ENCODE data around the gene HPN.
"Not testable (repeated sequence)": the region's sequence is repeated elsewhere in the genome, so short reads cannot be mapped to it uniquely, and the experiment has no call there.

The HPN gene

DNA sequence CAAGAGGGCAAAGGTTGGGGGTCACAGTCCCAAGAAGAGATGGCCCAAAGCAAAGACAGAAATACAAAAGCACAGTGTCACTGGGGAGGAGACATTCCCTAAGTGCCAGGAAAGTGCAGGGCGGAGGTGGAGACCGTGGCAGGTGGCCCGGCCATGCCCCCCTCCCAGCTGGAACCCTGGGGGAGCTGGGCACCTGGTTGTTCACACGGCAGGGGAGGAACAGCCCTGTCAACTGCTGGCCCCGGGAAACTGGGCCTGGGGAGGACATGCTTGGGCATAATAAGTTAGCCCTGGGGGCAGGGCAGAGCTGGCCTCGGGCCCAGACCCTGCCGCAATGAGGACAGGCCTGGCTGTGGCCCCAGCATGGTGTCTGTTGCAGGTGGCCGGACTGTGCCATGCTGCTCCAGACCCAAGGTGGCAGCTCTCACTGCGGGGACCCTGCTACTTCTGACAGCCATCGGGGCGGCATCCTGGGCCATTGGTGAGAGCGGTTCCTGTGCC is 7.4 kb downstream of the HPN start:
- H3K4me3 ChIP-seq (ENCODE audit: low read depth, low read length) = no peak overlapping the region
- peak; percentile 50 for DNase-seq (ENCODE audit: low read depth)
- TF ChIP-seq, protein P1, sequence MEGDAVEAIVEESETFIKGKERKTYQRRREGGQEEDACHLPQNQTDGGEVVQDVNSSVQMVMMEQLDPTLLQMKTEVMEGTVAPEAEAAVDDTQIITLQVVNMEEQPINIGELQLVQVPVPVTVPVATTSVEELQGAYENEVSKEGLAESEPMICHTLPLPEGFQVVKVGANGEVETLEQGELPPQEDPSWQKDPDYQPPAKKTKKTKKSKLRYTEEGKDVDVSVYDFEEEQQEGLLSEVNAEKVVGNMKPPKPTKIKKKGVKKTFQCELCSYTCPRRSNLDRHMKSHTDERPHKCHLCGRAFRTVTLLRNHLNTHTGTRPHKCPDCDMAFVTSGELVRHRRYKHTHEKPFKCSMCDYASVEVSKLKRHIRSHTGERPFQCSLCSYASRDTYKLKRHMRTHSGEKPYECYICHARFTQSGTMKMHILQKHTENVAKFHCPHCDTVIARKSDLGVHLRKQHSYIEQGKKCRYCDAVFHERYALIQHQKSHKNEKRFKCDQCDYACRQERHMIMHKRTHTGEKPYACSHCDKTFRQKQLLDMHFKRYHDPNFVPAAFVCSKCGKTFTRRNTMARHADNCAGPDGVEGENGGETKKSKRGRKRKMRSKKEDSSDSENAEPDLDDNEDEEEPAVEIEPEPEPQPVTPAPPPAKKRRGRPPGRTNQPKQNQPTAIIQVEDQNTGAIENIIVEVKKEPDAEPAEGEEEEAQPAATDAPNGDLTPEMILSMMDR (IDR thresholded peaks at IDR 0.05; ENCODE audit: control insufficient read depth, extremely low read depth, insufficient read depth) = no peak

DNA sequence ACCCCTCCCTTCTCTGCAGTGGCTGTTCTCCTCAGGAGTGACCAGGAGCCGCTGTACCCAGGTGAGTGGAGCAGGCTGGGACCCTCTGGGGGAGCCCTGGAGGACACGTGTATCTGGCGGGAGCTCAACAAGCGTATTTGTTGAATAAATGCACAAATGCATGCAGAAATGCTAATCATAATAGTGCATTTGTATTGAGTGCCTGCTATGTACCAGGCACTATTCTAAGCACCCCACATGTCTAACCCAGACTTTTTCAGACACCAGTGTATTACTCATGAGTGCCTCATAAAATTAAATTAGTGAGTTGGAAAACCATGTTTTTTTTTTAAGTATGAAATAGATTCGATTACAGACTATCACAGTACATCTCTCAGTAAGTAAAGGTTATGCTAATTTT is 7.9 kb downstream of the HPN start:
- no peak for DNase-seq (ENCODE audit: low read depth)
- no peak overlapping the region for H3K4me3 ChIP-seq (ENCODE audit: low read depth, low read length)
- TF ChIP-seq, protein P1 (IDR thresholded peaks at IDR 0.05; ENCODE audit: control insufficient read depth, extremely low read depth, insufficient read depth) = no peak

DNA sequence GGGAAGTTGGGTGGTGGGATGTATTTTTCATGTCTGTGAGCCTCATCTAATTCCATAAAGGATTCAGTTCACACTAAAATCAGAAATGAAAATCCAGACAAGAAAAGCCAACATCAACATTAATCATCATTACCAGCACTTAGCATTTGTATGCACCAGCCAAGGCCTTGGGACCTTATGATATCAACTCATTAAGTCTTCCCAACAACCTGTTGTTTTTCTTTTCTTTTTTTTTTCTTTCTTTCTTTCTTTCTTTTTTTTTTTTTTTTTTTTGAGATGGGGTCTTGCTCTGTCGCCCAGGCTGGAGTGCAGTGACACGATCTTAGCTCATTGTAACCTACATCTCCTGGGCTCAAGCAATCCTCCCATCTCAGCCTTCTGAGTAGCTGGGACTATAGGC is 9.1 kb downstream of the HPN start:
- not testable (repeated sequence) for DNase-seq (ENCODE audit: low read depth); H3K4me3 ChIP-seq (ENCODE audit: low read depth, low read length)

DNA sequence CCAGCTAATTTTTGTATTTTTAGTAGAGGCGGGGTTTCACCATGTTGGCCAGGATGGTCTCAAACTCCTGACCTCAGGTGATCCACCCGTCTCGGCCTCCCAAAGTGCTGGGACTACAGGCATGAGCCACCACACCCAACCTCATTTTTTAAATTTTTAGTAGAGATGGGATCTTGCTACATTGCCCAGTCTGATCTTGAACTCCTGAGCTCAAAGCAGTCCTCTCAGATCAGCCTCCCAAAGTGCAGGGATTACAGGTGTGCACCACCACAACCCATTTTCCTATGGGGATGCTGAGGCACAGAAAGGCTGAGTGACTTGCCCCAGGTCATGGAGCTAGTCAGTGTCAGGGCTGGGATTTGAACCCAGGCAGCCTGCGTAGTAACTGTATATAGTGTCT is 9.7 kb downstream of the HPN start:
- DNase-seq (ENCODE audit: low read depth); H3K4me3 ChIP-seq (ENCODE audit: low read depth, low read length): not testable (repeated sequence)

DNA sequence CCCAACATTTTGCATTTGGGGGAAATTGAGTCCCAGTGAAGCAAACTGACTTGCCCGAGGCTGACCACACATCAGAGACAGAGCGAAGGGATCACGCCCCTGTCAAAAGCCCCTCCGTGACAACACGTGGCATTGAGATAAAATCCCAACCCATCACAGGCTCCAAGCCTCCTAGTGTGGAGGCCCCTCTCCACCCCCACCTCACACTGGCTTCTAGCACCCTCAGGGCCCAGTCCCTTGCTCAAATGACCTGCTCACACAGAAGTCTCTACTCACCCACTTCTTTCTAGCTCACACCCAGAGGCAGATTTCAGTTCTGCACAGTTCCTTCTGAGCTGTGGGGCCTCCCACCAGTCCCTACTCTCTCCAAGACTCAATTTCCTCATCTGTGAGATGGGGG is 10.3 kb downstream of the HPN start:
- TF ChIP-seq, protein P1 (IDR thresholded peaks at IDR 0.05; ENCODE audit: control insufficient read depth, extremely low read depth, insufficient read depth) = no peak
- no peak for DNase-seq (ENCODE audit: low read depth)

DNA sequence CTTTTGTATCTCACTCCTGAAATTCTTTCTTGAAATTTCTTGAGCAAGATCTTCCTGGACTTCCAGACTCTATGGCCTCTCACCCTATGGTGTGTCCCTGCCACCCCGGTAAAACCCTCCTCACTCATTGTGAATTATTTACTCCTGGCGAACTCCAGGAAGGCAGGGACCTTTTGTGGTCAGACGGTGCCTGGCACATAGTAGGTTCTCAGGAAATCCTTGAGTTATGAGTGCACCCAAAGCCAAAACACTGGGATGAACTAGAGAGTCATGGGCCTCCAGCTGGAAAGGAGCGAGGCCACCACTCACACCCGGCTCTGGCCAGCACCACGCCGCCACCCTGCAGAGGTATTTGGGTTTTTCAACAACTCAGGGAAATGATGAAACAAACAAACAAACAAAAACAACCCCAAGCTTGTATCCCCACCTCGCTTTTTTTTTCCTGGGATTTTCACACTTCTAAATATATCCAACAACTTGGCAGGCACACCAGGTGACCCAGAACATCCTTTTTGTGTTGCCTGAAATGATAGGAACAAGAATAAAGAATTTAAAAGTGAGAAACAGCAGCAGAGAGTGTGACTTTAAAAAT is 11.2 kb downstream of the HPN start:
- H3K4me3 ChIP-seq (ENCODE audit: low read depth, low read length) = no peak overlapping the region
- DNase-seq (ENCODE audit: low read depth) = no peak
- TF ChIP-seq, protein P1 (IDR thresholded peaks at IDR 0.05; ENCODE audit: control insufficient read depth, extremely low read depth, insufficient read depth) = no peak

More for the DNA sequence above, 10.3 kb downstream of the HPN start:
- H3K4me3 ChIP-seq (ENCODE audit: low read depth, low read length) = no peak overlapping the region

DNA sequence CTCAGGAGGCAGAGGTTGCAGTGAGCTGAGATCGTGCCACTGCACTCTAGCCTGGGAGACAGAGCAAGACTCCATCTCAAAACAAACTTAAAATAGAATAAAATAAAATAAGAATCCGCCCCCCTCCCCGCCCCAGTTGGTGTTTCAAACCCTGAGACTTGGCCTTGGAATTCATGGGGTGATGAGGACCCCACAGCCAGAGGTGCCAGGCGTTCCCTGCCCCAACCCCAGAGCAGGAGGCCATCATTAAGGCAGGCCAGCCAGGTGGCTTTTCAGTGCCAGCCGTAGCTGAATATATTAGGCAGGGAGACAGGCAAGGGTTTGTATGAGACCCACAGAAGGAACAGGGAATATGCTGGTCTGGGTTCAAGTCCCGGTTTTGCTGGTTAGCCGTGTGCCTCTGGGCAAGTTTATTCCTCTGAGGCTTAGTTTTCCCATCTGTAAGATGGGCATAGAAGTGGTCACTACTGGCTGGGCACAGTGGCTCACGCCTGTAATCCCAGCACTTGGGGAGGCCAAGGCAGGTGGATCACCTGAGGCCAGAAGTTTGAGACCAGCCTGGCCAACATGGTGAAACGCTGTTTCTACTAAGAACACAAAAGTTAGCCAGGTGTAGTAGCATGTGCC is 12.3 kb downstream of the HPN start:
- H3K4me3 ChIP-seq (ENCODE audit: low read depth, low read length) = no peak overlapping the region
- no peak for DNase-seq (ENCODE audit: low read depth)
- TF ChIP-seq, protein P1 (IDR thresholded peaks at IDR 0.05; ENCODE audit: control insufficient read depth, extremely low read depth, insufficient read depth) = no peak

DNA sequence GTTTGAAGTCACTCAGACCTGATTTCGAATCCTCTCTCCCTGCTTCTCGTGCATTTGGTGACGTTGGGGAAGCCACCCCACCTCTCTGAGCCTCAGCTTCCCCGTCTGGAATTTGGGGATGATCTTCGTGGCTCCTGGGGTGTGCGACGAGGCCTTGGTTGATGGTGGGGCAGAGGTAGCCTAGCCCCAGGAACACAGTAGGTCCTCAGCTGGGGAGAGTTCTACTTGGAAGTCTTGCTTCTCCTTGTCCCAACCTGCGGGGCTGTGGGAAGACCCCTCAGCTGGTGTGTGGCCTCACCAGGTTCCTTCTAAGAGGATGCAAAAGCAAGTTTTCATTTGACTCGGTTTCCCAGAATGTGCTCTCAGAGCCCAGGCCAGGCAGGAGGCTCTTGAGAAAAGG is 13.1 kb downstream of the HPN start:
- TF ChIP-seq, protein P1 (IDR thresholded peaks at IDR 0.05; ENCODE audit: control insufficient read depth, extremely low read depth, insufficient read depth) = no peak
- DNase-seq (ENCODE audit: low read depth) = no peak
- H3K4me3 ChIP-seq (ENCODE audit: low read depth, low read length) = no peak overlapping the region

Measured in LNCaP clone FGC (cell line).